Endothelial cell of umbilical vein (primary cell): ENCODE data around the gene LEAP2.

Experiments
- EZH2 ChIP-seq: IDR thresholded peaks from 2 replicates; pipeline ENCODE4 v1.6.1; 2012; ENCODE audit warnings: borderline replicate concordance, low read depth, mild to moderate bottlenecking, moderate library complexity, low read length, inconsistent platforms; ENCODE audit not compliant: severe bottlenecking
- JUN ChIP-seq: IDR thresholded peaks from 2 replicates; pipeline ENCODE4 v1.6.1; 2011; ENCODE audit warnings: borderline replicate concordance, low read depth; ENCODE audit not compliant: insufficient read length, insufficient read depth
- POLR2A ChIP-seq: IDR thresholded peaks from 2 replicates; pipeline ENCODE4 v1.6.1; 2012; ENCODE audit warnings: low read depth, mild to moderate bottlenecking, control low read depth, low read length
- POLR2AphosphoS5 ChIP-seq: IDR thresholded peaks from 2 replicates; pipeline ENCODE4 v1.6.1; 2012; ENCODE audit warnings: low read depth, mild to moderate bottlenecking, control low read depth, low read length, moderate library complexity; ENCODE audit not compliant: insufficient read depth
- TF ChIP-seq, protein P1 (sequence below), 2 donors: IDR thresholded peaks; 1 replicate in 1 of 2; 2 replicates in 1 of 2; pipeline ENCODE4 v1.5.1; 2011; ENCODE audit warnings: low read length in 2 of 2, mild to moderate bottlenecking in 2 of 2, moderate library complexity in 2 of 2, control low read depth in 1 of 2, inconsistent platforms in 1 of 2, low read depth in 1 of 2; ENCODE audit not compliant: insufficient read depth in 1 of 2; ENCODE audit errors: extremely low read depth in 1 of 2
- TF ChIP-seq, protein P2 (sequence below): IDR thresholded peaks from 2 replicates; pipeline ENCODE4 v1.6.1; 2011; ENCODE audit not compliant: insufficient read depth, insufficient read length

DNA sequence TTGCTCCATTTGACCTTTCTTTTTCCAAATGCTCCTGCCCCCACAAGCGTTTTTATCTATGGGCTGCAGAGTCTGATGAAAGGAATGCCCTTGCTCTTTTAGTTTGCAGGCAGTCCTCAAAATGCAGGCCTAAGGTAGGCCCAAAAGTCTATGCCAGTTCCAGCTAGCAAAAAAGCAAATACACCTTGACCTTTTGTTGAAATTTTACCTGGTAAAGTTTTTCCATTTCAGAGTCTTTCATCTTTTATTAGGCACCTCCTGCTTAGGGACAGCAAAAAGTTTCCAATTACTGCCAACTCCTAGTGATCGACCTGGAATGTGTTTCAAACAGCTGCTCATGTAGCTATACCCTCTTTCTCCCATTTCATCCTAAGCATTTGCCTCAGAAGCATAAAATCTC lies 2.7 kb upstream of the LEAP2 start:
- TF ChIP-seq JUN (no peak), POLR2A (no peak), EZH2 (no peak), POLR2AphosphoS5 (no peak)
- TF ChIP-seq, protein P1, sequence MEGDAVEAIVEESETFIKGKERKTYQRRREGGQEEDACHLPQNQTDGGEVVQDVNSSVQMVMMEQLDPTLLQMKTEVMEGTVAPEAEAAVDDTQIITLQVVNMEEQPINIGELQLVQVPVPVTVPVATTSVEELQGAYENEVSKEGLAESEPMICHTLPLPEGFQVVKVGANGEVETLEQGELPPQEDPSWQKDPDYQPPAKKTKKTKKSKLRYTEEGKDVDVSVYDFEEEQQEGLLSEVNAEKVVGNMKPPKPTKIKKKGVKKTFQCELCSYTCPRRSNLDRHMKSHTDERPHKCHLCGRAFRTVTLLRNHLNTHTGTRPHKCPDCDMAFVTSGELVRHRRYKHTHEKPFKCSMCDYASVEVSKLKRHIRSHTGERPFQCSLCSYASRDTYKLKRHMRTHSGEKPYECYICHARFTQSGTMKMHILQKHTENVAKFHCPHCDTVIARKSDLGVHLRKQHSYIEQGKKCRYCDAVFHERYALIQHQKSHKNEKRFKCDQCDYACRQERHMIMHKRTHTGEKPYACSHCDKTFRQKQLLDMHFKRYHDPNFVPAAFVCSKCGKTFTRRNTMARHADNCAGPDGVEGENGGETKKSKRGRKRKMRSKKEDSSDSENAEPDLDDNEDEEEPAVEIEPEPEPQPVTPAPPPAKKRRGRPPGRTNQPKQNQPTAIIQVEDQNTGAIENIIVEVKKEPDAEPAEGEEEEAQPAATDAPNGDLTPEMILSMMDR (IDR thresholded peaks at IDR 0.05; ENCODE audit: extremely low read depth in 1 of 2, insufficient read depth in 1 of 2, low read depth in 1 of 2, low read length in 2 of 2), result no peak
- TF ChIP-seq, protein P2, sequence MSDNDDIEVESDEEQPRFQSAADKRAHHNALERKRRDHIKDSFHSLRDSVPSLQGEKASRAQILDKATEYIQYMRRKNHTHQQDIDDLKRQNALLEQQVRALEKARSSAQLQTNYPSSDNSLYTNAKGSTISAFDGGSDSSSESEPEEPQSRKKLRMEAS, result no peak
